Measurements from ENCODE around the gene EXOC4.

DNA sequence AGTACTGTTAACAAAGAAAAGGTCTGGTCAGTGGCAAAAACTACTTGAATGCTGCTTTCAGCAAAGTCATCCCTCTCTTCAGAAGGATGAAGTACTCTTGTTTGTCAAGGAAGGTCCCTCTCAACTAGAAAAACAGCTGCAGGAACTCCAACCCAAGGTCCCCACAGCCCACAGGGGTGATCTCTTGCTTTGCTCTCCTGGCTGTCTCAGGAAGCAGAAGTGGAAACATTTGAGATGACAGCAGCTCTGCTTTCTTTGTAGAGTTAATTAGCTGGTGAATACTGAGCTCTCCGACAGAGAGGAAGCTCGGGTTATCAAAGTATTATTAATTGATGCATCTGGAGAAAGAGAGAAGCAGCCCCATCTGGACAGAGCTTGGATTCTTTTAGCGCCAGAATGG is 848.8 kb downstream of the EXOC4 start:
- TF ChIP-seq, protein P1, sequence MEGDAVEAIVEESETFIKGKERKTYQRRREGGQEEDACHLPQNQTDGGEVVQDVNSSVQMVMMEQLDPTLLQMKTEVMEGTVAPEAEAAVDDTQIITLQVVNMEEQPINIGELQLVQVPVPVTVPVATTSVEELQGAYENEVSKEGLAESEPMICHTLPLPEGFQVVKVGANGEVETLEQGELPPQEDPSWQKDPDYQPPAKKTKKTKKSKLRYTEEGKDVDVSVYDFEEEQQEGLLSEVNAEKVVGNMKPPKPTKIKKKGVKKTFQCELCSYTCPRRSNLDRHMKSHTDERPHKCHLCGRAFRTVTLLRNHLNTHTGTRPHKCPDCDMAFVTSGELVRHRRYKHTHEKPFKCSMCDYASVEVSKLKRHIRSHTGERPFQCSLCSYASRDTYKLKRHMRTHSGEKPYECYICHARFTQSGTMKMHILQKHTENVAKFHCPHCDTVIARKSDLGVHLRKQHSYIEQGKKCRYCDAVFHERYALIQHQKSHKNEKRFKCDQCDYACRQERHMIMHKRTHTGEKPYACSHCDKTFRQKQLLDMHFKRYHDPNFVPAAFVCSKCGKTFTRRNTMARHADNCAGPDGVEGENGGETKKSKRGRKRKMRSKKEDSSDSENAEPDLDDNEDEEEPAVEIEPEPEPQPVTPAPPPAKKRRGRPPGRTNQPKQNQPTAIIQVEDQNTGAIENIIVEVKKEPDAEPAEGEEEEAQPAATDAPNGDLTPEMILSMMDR (IDR thresholded peaks at IDR 0.05): no peak
- TF ChIP-seq POLR2A (IDR thresholded peaks at IDR 0.05) (no peak), POLR2AphosphoS5 (IDR thresholded peaks at IDR 0.05) (no peak)

Data from transverse colon (tissue), 4 donors.